Measurements from ENCODE around the gene WBP11.
A peak's percentile ranks its signal among the peaks of the same experiment; 100 is the strongest.

- TF ChIP-seq CTCF (IDR thresholded peaks at IDR 0.05) (no peak), POLR2AphosphoS5 (IDR thresholded peaks at IDR 0.05; ENCODE audit: low read depth, low read length) (peak; percentile 99), TCF7L2 (IDR thresholded peaks at IDR 0.05; ENCODE audit: low read depth, low read length) (peak; percentile 89)
- TF ChIP-seq, protein P1, sequence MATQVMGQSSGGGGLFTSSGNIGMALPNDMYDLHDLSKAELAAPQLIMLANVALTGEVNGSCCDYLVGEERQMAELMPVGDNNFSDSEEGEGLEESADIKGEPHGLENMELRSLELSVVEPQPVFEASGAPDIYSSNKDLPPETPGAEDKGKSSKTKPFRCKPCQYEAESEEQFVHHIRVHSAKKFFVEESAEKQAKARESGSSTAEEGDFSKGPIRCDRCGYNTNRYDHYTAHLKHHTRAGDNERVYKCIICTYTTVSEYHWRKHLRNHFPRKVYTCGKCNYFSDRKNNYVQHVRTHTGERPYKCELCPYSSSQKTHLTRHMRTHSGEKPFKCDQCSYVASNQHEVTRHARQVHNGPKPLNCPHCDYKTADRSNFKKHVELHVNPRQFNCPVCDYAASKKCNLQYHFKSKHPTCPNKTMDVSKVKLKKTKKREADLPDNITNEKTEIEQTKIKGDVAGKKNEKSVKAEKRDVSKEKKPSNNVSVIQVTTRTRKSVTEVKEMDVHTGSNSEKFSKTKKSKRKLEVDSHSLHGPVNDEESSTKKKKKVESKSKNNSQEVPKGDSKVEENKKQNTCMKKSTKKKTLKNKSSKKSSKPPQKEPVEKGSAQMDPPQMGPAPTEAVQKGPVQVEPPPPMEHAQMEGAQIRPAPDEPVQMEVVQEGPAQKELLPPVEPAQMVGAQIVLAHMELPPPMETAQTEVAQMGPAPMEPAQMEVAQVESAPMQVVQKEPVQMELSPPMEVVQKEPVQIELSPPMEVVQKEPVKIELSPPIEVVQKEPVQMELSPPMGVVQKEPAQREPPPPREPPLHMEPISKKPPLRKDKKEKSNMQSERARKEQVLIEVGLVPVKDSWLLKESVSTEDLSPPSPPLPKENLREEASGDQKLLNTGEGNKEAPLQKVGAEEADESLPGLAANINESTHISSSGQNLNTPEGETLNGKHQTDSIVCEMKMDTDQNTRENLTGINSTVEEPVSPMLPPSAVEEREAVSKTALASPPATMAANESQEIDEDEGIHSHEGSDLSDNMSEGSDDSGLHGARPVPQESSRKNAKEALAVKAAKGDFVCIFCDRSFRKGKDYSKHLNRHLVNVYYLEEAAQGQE (IDR thresholded peaks at IDR 0.05; ENCODE audit: insufficient read depth in 1 of 2, low read depth in 2 of 2, low read length in 1 of 2), result 0 out of 4 replicates have a peak, but pooled peaks of 1 of the 2 experiments have one; percentile 53
Observed at GRCh38 chr12:14770496-14771461, 32.5 kb downstream of the WBP11 start.

Data from Panc1 (cell line).